NCI-H524 (cell line): ENCODE measurements around the gene SLC16A6.
A peak's percentile ranks its signal among the peaks of the same experiment; 100 is the strongest.
"Not testable (repeated sequence)": the region's sequence is repeated elsewhere in the genome, so short reads cannot be mapped to it uniquely, and the experiment has no call there.

Experiments
- DNase-seq, 2 experiments: peaks; one replicate each; lab custom pipeline; 2025; lab: John Stamatoyannopoulos, UW

The SLC16A6 gene

GRCh38 chr17:68314916-68315535 is 24.1 kb upstream of the SLC16A6 start:
- DNase-seq, result no peak

- no peak for DNase-seq
Measured at GRCh38 chr17:68310152-68310551, 19.2 kb upstream of the SLC16A6 start.

DNA sequence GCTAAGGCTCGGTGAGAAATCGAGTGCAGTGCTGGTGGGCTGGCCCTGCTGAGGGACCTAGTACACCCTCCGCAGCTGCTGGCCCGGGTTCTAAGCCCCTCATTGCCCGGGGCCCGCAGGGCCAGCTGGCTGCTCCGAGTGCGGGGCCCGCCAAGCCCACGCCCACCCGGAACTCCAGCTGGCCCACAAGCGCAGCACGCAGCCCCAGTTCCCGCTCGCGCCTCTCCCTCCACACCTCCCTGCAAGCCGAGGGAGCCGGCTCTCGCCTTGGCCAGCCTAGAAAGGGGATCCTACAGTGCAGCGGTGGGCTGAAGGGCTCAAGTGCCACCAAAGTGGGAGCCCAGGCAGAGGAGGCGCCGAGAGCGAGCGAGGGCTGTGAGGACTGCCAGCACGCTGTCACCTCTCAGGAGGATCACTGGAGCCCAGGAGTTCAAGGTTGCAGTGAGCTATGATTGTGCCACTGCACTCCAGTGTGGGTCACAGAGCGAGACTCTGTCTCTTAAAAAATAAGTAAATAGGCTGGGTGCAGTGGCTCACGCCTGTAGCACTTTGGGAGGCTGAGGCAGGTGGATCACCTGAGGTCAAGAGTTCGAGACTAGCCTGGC is 18.2 kb upstream of the SLC16A6 start:
- DNase-seq, result not testable (repeated sequence)

DNA sequence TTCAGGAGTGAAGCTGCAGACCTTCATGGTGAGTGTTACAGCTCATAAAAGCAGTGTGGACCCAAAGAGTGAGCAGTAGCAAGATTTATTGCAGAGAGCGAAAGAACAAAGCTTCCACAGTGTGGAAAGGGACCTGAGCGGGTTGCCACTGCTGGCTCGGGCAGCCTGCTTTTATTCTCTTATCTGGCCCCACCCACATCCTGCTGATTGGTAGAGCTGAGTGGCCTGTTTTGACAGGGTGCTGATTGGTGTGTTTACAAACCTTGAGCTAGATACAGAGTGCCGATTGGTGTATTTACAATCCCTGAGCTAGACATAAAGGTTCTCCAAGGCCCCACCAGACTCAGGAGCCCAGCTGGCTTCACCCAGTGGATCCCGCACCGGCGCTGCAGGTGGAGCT is 17.6 kb upstream of the SLC16A6 start:
- DNase-seq, result not testable (repeated sequence)

- DNase-seq, result no peak
Measured at GRCh38 chr17:68307443-68307842, 16.5 kb upstream of the SLC16A6 start.

- DNase-seq, result no peak
Measured at GRCh38 chr17:68306819-68307218, 15.9 kb upstream of the SLC16A6 start.

GRCh38 chr17:68305142-68305541 is 14.2 kb upstream of the SLC16A6 start:
- DNase-seq, result no peak

- no peak for DNase-seq
Measured at GRCh38 chr17:68304706-68305105, 13.8 kb upstream of the SLC16A6 start.

- DNase-seq, result peak; percentile 38 to 81
Measured at GRCh38 chr17:68302666-68303065, 11.7 kb upstream of the SLC16A6 start.

- peak in 1 of 2 experiments; percentile 61 for DNase-seq
Measured at GRCh38 chr17:68302066-68302564, 11.2 kb upstream of the SLC16A6 start.

DNA sequence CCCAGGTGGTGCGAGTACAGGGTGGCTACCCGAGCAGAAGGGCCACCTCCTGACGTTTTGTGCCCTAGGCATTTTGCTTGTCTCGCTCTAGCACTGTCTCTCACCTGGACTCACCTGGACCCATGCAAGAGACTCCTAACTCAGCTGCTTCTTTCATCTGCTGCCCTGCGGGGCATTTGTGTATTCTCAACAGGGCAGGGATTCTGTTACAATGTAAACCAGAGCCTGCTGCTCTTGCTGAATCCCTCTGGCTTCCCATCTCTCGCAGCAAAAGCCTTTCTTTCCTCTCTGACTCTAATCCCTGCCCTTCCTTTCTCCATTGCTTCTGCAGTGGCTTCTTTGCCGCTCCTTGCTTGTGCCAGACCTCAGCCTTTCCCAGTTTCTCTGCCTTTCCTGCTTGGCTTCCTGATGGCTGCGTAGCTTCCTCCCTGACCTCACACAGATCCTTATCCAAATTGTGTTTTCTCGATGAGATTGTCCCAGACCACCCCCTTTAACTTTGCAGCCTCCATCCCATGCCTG is 10.6 kb upstream of the SLC16A6 start:
- DNase-seq, result peak in 1 of 2 experiments; percentile 23

GRCh38 chr17:68299817-68300216 is 8.9 kb upstream of the SLC16A6 start:
- DNase-seq, result no peak

DNA sequence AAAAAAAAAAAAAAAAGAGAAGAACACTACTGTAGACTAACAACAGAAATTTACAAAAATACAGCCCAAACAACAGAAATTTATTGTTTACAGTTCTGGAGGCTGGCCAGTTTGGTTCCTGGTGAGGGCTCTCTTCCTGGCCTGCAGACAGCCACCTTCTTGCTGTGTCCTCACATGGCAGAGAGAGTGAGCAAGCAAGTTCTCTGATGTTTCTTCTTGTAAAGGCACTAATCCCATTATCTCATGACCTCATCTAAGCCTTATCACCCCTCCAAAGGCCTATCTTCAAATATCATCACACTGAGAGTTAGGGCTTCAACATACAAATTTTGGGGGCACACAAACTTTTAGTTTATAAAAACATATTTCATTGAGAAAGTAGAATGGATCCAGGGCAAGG is 7.7 kb upstream of the SLC16A6 start:
- DNase-seq, result no peak

GRCh38 chr17:68297195-68297594 is 6.3 kb upstream of the SLC16A6 start:
- no peak for DNase-seq

GRCh38 chr17:68296217-68297191 is 5.6 kb upstream of the SLC16A6 start:
- no peak for DNase-seq

DNA sequence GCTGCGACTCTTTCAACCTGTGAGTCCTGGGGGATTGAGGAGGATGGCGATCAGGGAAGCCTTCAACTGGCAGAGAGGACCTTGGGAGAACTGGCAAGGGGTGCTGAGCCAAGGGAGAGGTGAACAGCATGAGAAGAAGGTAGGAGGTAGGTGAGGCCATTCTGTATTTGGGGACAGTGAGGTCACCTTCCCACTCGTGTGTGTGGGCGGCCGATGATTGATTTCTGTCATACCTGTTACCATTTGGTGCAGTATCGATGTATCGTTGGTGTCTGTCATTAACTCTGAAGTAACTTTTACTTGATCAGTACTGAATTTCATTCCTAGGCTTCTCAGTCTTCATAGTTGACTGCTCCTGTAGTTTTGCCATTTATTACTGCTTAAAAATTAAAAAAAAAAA is 4.2 kb upstream of the SLC16A6 start:
- no peak for DNase-seq

DNA sequence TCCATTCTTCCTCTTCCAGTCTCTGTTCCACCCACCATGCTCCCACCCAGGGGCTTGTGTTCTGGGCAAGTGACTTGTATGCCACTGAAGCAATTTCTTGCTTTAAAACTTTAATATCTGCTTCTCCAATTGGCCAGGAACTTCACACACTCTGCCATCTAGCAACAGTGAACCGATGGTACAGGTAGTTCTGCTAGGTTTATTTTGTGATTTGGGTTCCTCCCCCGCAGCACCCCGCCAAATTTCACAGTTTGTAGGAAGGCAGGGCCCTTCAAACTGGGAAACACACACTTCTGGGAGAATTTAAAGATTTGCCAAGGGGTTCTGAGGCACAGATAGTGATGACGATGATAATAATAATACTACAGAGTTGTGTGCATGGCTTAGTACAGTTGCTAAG is 3.7 kb upstream of the SLC16A6 start:
- no peak for DNase-seq

- no peak for DNase-seq
Measured at GRCh38 chr17:68294196-68294555, 3.2 kb upstream of the SLC16A6 start.

DNA sequence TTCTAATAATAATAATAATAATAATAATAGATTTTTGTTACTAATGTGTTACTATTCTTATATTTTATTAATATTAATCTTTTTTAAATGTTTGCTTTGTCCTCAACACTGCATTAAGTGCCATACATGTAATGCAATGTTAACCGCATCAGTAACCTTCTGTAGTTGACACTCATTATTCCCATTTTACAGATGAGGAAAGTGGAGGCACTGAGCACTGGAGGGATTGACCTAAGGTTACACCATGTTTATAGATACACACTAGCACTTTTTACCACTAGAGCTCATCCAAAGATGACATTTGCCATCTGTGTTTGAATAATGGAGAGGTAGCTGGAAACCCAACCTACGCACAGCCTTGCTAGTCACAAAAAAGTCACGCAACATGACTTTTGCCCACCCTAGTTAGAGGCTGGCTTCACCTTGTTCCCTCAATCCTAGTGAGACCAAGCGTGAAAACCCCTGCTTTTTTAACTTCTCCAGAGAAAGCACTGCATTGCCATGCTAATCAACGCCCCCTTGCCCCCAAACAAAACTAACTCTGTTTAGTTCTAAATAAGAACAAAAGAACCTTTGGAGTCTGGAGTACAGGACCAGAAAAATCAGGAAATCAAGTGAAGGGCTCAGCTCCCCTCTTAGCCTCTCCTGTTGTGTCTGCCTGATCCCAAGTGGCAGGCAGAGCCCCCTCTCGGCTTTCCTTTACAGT is 2.7 kb upstream of the SLC16A6 start:
- no peak for DNase-seq

- DNase-seq, result peak; percentile 30 to 73
Measured at GRCh38 chr17:68292689-68293040, 1.7 kb upstream of the SLC16A6 start.

DNA sequence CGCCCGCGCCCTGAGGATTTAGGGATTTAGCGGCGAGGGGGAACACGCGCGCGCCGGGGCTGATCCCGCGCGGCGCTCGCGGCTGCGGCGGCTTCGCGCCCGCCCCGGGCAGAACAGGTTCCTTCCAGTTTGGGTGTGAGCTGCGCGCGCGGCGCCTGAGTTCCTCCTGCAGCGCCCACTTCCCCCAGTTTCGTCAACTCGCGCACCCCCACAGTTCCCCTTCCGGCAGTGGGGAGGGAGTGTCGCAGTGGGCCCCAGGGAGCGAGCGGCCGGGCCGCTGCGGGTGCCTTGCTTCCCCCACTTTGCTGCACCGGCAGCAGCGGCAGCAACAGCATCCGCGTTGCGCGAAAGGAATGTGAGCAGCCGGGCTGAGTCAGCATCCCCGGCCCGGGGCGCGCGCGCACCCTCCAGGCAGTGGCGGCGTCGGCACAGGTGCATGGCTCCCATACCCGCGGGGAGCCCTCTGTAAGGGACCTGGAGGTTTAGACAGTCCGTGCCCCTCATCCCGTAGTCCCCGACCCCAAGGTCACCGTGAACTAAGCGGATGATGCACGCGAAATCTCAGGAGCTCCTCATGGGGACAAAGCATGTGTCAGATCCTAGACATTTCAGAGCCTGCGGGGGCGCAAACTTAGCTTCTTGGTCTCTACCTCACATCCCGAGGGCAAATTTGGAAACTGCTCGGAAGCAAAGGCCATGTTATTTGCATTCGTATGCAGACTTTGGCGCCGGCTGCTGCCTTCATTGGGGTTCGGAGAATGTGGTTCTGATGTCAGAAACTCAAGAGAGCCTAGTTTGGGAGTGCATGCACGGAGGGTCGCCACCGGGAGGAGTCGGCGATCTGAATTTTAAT is 1.1 kb upstream of the SLC16A6 start:
- peak; percentile 79 to 93 for DNase-seq
